Measurements from ENCODE around the gene CD33. TPM values are rescaled to one million over a fixed set of nuclear protein-coding genes. Genes with fewer than 3 reads are reported as not detected.
A peak's percentile ranks its signal among the peaks of the same experiment; 100 is the strongest.

The CD33 gene
- total RNA-seq, 1 donor from 2014 or later = not detected

DNA sequence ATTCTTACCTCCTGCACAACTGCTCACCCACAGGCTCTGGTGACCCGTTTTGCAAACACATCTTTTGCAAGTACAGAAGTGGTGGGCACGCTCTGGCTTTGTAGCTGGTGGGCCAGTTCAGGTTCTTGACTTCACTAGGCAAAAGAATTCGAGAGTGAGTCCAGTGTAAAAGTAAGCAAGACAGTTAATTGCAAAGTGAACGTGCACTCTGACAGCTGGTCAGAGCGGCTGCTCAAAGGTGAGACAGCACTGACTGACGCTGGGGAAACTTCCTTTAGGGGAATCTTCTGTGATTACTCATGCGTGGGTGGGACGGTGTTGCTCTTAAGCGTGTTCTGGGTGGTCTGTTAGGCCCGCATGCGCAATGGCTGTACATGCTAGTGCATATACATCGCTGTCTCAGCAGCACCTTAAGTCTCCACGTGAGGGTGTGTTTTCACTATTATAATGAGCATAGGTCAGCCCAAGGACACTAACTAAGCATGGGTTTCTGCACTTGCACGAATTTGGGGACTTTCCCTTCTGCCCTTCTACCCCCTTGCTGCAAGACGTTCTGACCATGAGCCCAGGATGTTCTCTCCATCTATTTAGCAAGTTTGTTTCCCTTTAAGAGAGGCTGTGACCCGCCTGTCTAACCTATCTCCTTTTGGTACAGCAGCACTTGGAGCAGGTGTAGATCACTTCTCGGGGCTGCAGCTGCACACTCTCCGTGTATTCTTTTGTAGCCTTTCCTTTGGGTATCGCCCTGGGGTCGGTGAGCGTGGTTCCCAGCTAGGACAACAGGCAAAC, 30.2 kb upstream of the CD33 start:
- no peaks in the 10 kb centered on the region for H3K36me3 ChIP-seq (ENCODE audit: control insufficient read depth, insufficient read depth, low read length)
- FAIRE-seq (peak; percentile 18), DNase-seq (ENCODE audit: low read depth) (no peak)
- H3K27me3 ChIP-seq (ENCODE audit: control insufficient read depth, insufficient read depth, low read length) = no peaks in the 10 kb centered on the region
- no peak overlapping the region for H3K4me3 ChIP-seq (ENCODE audit: low read depth, low read length)
- TF ChIP-seq, protein P1, sequence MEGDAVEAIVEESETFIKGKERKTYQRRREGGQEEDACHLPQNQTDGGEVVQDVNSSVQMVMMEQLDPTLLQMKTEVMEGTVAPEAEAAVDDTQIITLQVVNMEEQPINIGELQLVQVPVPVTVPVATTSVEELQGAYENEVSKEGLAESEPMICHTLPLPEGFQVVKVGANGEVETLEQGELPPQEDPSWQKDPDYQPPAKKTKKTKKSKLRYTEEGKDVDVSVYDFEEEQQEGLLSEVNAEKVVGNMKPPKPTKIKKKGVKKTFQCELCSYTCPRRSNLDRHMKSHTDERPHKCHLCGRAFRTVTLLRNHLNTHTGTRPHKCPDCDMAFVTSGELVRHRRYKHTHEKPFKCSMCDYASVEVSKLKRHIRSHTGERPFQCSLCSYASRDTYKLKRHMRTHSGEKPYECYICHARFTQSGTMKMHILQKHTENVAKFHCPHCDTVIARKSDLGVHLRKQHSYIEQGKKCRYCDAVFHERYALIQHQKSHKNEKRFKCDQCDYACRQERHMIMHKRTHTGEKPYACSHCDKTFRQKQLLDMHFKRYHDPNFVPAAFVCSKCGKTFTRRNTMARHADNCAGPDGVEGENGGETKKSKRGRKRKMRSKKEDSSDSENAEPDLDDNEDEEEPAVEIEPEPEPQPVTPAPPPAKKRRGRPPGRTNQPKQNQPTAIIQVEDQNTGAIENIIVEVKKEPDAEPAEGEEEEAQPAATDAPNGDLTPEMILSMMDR (IDR thresholded peaks at IDR 0.05; ENCODE audit: insufficient read depth, low read length, severe bottlenecking) = no peak

DNA sequence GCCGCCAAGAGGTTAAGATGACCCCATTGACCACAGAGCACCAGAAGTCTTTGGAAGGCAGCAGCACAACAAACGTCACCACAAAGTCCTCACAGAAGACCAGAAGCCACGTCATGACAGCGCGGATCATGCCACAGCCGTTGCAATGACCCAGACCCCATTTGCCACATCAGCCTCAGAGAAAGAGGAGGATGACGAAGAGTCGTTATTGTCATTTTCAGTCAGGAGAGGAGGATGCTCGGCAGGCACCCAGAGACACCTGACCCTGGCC, 29.6 kb upstream of the CD33 start:
- H3K36me3 ChIP-seq (ENCODE audit: control insufficient read depth, insufficient read depth, low read length) = no peaks in the 10 kb centered on the region
- no peaks in the 10 kb centered on the region for H3K27me3 ChIP-seq (ENCODE audit: control insufficient read depth, insufficient read depth, low read length)
- TF ChIP-seq, protein P1 (IDR thresholded peaks at IDR 0.05; ENCODE audit: insufficient read depth, low read length, severe bottlenecking) = no peak
- DNase-seq (ENCODE audit: low read depth) (no peak), FAIRE-seq (no peak)
- H3K4me3 ChIP-seq (ENCODE audit: low read depth, low read length) = no peak overlapping the region

DNA sequence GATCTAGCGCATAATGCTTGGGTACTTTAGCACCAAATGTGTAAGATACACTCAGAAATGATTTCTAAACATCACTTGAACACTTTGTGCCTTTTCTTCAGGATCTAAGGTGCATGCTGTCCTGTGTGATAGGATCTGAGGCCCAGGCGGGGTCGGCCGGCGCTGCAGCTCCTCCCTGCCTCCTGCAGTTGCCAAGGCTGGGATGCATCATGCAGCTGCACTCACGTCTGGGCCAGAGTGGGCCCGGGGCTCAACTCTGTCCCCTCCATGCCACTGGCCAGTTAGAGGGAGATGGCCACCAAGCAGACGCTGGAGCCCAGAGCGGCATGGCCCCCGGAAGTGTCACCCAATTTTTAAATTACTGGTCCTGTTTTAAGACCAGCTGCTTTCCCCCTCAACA, 29.3 kb upstream of the CD33 start:
- Histone ChIP-seq H3K4me3 (ENCODE audit: low read depth, low read length) (no peak overlapping the region), H3K27me3 (ENCODE audit: control insufficient read depth, insufficient read depth, low read length) (no peaks in the 10 kb centered on the region), H3K36me3 (ENCODE audit: control insufficient read depth, insufficient read depth, low read length) (no peaks in the 10 kb centered on the region)
- FAIRE-seq = no peak
- DNase-seq (ENCODE audit: low read depth) = no peak
- TF ChIP-seq, protein P1 (IDR thresholded peaks at IDR 0.05; ENCODE audit: insufficient read depth, low read length, severe bottlenecking) = no peak

DNA sequence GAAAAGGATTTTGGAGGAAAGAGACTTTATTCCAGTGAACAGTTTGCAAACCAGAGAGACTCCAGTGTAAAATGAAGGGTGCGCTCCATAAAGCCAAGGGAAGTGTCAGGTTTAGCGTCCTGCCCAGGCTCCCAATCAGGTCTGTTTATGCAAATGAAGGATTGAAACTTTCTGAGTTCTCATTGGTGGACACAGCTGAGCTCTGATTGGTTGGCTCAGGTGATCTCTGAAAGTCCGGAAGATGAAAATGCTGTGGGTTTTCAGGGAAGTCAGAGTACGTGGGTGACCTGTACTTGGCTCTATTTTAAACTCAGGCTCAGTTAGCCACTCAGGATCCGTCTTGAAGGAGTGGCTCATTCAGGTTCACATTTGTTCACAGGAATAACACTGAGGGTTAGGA, 28.7 kb upstream of the CD33 start:
- no peak overlapping the region for H3K4me3 ChIP-seq (ENCODE audit: low read depth, low read length)
- H3K36me3 ChIP-seq (ENCODE audit: control insufficient read depth, insufficient read depth, low read length) = no peaks in the 10 kb centered on the region
- FAIRE-seq (no peak), DNase-seq (ENCODE audit: low read depth) (no peak)
- TF ChIP-seq, protein P1 (IDR thresholded peaks at IDR 0.05; ENCODE audit: insufficient read depth, low read length, severe bottlenecking) = no peak
- H3K27me3 ChIP-seq (ENCODE audit: control insufficient read depth, insufficient read depth, low read length) = no peaks in the 10 kb centered on the region

DNA sequence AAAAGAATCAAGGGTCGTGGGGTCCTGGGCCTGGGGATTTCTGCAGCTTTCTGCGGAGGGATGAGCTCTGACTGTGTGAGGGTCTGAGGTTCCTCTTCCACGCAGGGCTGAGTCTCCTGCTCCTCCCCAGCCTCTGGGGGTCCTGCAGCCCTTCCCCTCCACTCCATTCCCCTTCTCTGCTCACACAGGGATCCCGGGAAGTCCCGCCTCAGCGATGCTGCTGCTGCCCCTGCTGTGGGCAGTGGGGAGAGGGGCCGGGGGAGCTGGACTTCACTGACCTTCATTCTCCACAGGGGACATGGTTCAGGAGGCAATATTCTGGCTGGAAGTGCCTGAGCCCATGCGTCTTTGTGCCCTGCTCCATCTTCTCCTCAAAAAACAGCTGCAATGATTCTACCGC, 26.2 kb upstream of the CD33 start:
- no peak for DNase-seq (ENCODE audit: low read depth)
- FAIRE-seq = no peak
- Histone ChIP-seq H3K27me3 (ENCODE audit: control insufficient read depth, insufficient read depth, low read length) (no peaks in the 10 kb centered on the region), H3K4me3 (ENCODE audit: low read depth, low read length) (no peak overlapping the region), H3K36me3 (ENCODE audit: control insufficient read depth, insufficient read depth, low read length) (no peaks in the 10 kb centered on the region)
- TF ChIP-seq, protein P1 (IDR thresholded peaks at IDR 0.05; ENCODE audit: insufficient read depth, low read length, severe bottlenecking) = no peak

DNA sequence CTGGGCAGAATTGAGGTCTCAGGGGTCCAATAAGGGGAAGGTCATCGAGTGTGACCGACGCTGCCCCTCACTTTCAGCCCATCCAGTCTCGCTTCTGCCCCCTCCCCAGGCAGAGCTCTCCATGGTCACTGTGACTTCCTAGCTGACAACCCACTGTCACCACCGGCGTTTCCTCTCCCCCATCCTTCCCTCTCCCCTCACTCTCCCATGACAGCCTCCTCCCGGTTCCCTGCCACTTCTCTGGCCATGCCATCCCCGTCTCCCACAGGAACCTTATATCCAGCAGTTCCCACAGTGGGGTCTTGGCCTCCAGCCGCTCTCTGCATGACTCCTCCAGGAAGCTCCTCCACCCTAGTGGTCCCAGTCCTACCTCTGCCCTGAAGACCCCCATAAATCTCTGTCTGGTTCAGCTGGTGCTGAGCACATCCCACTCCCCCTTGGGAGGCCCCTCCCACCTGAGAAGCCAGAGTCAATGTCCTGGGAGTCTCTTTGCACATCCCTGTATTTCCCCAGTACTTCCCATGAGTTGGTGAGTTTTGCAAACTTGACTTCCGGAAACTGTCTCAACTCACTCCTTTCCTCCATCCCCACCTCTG, 24.7 kb upstream of the CD33 start:
- TF ChIP-seq, protein P1 (IDR thresholded peaks at IDR 0.05; ENCODE audit: insufficient read depth, low read length, severe bottlenecking) = no peak
- no peak for FAIRE-seq
- no peak overlapping the region for H3K4me3 ChIP-seq (ENCODE audit: low read depth, low read length)
- H3K36me3 ChIP-seq (ENCODE audit: control insufficient read depth, insufficient read depth, low read length) = no peaks in the 10 kb centered on the region
- no peaks in the 10 kb centered on the region for H3K27me3 ChIP-seq (ENCODE audit: control insufficient read depth, insufficient read depth, low read length)
- no peak for DNase-seq (ENCODE audit: low read depth)
